ENCODE data around the gene THADA.

The THADA gene

GRCh38 chr2:43269074-43269572, 326.7 kb downstream of the THADA start:
- no peak for DNase-seq

- no peak for DNase-seq
These were observed 327.5 kb downstream of the THADA start for GRCh38 chr2:43268066-43268953.

- no peak for DNase-seq
These were observed 328.5 kb downstream of the THADA start for GRCh38 chr2:43267381-43267780.

- no peak for DNase-seq
These were observed 329.1 kb downstream of the THADA start for GRCh38 chr2:43266711-43267111.

- no peak for DNase-seq
These were observed 330.4 kb downstream of the THADA start for GRCh38 chr2:43265421-43265820.

- no peak for DNase-seq
These were observed 330.8 kb downstream of the THADA start for GRCh38 chr2:43265001-43265400.

GRCh38 chr2:43262951-43263350, 332.9 kb downstream of the THADA start:
- no peak for DNase-seq

- DNase-seq, result no peak
These were observed 333.6 kb downstream of the THADA start for GRCh38 chr2:43262239-43262638.

- no peak for DNase-seq
These were observed 336.3 kb downstream of the THADA start for GRCh38 chr2:43259512-43259911.

GRCh38 chr2:43258547-43259156, 337.2 kb downstream of the THADA start:
- no peak for DNase-seq

- no peak for DNase-seq
These were observed 340.4 kb downstream of the THADA start for GRCh38 chr2:43255296-43255910.

- DNase-seq, result no peak
These were observed 341.5 kb downstream of the THADA start for GRCh38 chr2:43254331-43254730.

GRCh38 chr2:43251171-43251731, 344.6 kb downstream of the THADA start:
- no peak for DNase-seq

- DNase-seq, result no peak
These were observed 345.8 kb downstream of the THADA start for GRCh38 chr2:43250015-43250414.

GRCh38 chr2:43248621-43249020, 347.2 kb downstream of the THADA start:
- no peak for DNase-seq

- no peak for DNase-seq
These were observed 349.2 kb downstream of the THADA start for GRCh38 chr2:43246641-43247040.

- DNase-seq, result no peak
These were observed 354.3 kb downstream of the THADA start for GRCh38 chr2:43241558-43241957.

- DNase-seq, result no peak
These were observed 355.1 kb downstream of the THADA start for GRCh38 chr2:43240766-43241150.

- no peak for DNase-seq
These were observed 355.7 kb downstream of the THADA start for GRCh38 chr2:43239981-43240765.

GRCh38 chr2:43238813-43239212, 357.0 kb downstream of the THADA start:
- DNase-seq, result no peak

GRCh38 chr2:43238176-43238575, 357.7 kb downstream of the THADA start:
- DNase-seq, result no peak
